Sigmoid colon (tissue), 7 donors: ENCODE measurements around the gene KLK12. TPM values are rescaled to one million over a fixed set of nuclear protein-coding genes. Genes with fewer than 3 reads are reported as not detected.

Experiments
- DNase-seq: peaks from one replicate; pipeline ENCODE4 v3.0.0-alpha.2; 2019
- H3K27ac ChIP-seq, 4 donors: fragments of 200-600 bp; sonication (generic); one replicate each; pipeline ENCODE4 v1.5.1; 2016 to 2019; ENCODE audit warnings: mild to moderate bottlenecking in 1 of 4
- H3K27me3 ChIP-seq, 3 donors: fragments of 200-600 bp; sonication (generic); one replicate each; pipeline ENCODE4 v1.5.1; 2019; ENCODE audit warnings: mild to moderate bottlenecking in 1 of 3
- H3K36me3 ChIP-seq, 4 donors: fragments of 200-600 bp; sonication (generic); one replicate each; pipeline ENCODE4 v1.5.1; 2016 to 2019
- H3K4me1 ChIP-seq, 4 donors: fragments of 200-600 bp; sonication (generic); one replicate each; pipeline ENCODE4 v1.5.1; 2017 to 2019
- H3K4me3 ChIP-seq, 4 donors: fragments of 200-600 bp; sonication (generic); one replicate each; pipeline ENCODE4 v1.5.1; 2017 to 2019; ENCODE audit warnings: mild to moderate bottlenecking in 2 of 4, moderate library complexity in 1 of 4
- H3K9me3 ChIP-seq, 4 donors: fragments of 200-600 bp in 3 of 4; sonication (generic) in 3 of 4; one replicate each; pipeline versions ENCODE4 v1.5.1 to v1.6.1; 2013 to 2019
- CTCF ChIP-seq, 4 experiments: fragments of 450-650 bp in 3 of 4; fragments of 200-600 bp in 1 of 4; IDR thresholded peaks; one replicate each; pipeline ENCODE4 v1.5.1; 2016 to 2019; ENCODE audit warnings: antibody characterized with exemption in 4 of 4, mild to moderate bottlenecking in 3 of 4, moderate library complexity in 2 of 4
- EP300 ChIP-seq, 4 donors: sonication (generic); formaldehyde crosslinking; IDR thresholded peaks; one replicate each; pipeline ENCODE4 v1.6.1; 2017; ENCODE audit warnings: antibody characterized with exemption in 4 of 4
- POLR2A ChIP-seq, 2 donors: fragments of 450-650 bp; IDR thresholded peaks; one replicate each; pipeline ENCODE4 v1.6.1; 2016; ENCODE audit warnings: antibody characterized with exemption in 2 of 2, mild to moderate bottlenecking in 2 of 2, moderate library complexity in 2 of 2
- POLR2AphosphoS5 ChIP-seq, 4 donors: sonication (generic); formaldehyde crosslinking; IDR thresholded peaks; one replicate each; pipeline ENCODE4 v1.6.1; 2017; ENCODE audit warnings: antibody characterized with exemption in 4 of 4
- WGBS, 2 donors: extraction: QIAGEN DNeasy Blood & Tissue Kit; methylation state at CpG; one replicate each; pipeline ENCODE4 v1.1.7; 2013; 5-methylcytosine and 5-hydroxymethylcytosine counted together
- intact Hi-C: fragments of 100-400 bp; cut with DNase I; formaldehyde crosslinking; loops from one replicate; pipeline ENCODE4 v1.15.1; 2023
- polyA plus RNA-seq, 3 donors: library from polyadenylated mRNA; stranded (reverse); fragments of 200-250 nt; gene quantifications; one replicate each; pipeline ENCODE4 v1.2.3, GENCODE V29; 2013
- total RNA-seq, 4 donors: library from RNA; depleted of rRNA; stranded (reverse); fragments of >200 nt; gene quantifications; one replicate each; pipeline ENCODE4 v1.1.0, GENCODE V29; 2016
- donor health status: healthy with polysubstance abuse.
- donor health status: Bipolar disorder and iron deficiency.
- donor health status: healthy.

The KLK12 gene
- total and polyA plus RNA-seq, 7 donors, result 2.6 TPM; not detected in 6

GRCh38 chr19:51081476-51081875 is 46.7 kb upstream of the KLK12 start:
- TF ChIP-seq POLR2AphosphoS5 (IDR thresholded peaks at IDR 0.05) (no peak), CTCF (IDR thresholded peaks at IDR 0.05) (no peak), EP300 (IDR thresholded peaks at IDR 0.05) (no peak), POLR2A (IDR thresholded peaks at IDR 0.05) (no peak)
- 90 to 91% methylated on average over 14 of the region's 14 CpGs for WGBS, 2 donors
- no peak overlapping the region for H3K27ac ChIP-seq
- no peaks in the 10 kb centered on the region for H3K36me3 ChIP-seq
- no peaks in the 10 kb centered on the region for H3K9me3 ChIP-seq
- H3K4me3 ChIP-seq, result no peak overlapping the region
- intact Hi-C loops, result no loop called here
- peaks cover 0 to 15% (median 0%) of the 10 kb centered on the region in 3 donors for H3K27me3 ChIP-seq
- no peak for DNase-seq
- no peaks in the 10 kb centered on the region for H3K4me1 ChIP-seq

DNA sequence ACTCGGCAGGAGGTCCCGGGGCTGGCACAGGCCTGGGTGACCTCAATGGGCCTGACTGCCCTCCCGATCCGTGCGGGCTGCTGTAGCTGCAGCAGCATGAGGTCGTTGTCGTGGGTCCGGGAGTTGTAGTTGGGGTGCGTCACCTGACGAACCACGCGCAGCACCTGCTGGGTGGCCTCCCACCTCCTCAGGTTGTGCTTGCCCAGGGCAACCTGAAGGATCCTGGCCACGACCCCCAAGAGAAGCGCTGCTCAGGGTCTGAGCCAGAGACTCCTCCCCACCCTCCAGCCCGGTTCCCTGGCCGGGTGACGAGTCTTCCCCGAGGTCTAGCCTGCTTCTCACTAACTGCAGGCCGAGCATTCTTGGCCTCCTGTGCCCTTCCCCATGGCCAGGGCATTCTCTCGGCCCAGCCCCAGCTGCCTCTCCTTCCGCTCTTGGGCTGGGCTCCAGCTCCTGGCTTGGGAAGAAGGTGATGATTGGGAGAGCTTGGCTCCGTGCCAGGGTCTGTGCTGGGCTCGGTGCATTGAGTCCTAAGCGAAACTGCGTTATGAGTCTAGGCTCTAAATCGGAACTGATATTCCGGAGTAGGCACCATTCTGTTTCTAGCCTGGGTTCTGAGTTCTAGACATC is 44.8 kb upstream of the KLK12 start:
- H3K36me3 ChIP-seq, result no peaks in the 10 kb centered on the region
- peaks cover 0 to 15% (median 0%) of the 10 kb centered on the region in 3 donors for H3K27me3 ChIP-seq
- DNase-seq, result no peak
- no peak overlapping the region for H3K27ac ChIP-seq
- intact Hi-C loops, result no loop called here
- no peak overlapping the region for H3K4me3 ChIP-seq
- H3K4me1 ChIP-seq, result no peaks in the 10 kb centered on the region
- TF ChIP-seq CTCF (IDR thresholded peaks at IDR 0.05) (no peak), EP300 (IDR thresholded peaks at IDR 0.05) (no peak), POLR2AphosphoS5 (IDR thresholded peaks at IDR 0.05) (no peak), POLR2A (IDR thresholded peaks at IDR 0.05) (no peak)
- WGBS, 2 donors, result 78 to 86% methylated on average over 27 of the region's 27 CpGs
- no peaks in the 10 kb centered on the region for H3K9me3 ChIP-seq

- H3K27ac ChIP-seq, result no peak overlapping the region
- H3K27me3 ChIP-seq, result peaks cover 0 to 15% (median 0%) of the 10 kb centered on the region in 3 donors
- TF ChIP-seq POLR2AphosphoS5 (IDR thresholded peaks at IDR 0.05) (no peak), EP300 (IDR thresholded peaks at IDR 0.05) (no peak), CTCF (IDR thresholded peaks at IDR 0.05) (no peak), POLR2A (IDR thresholded peaks at IDR 0.05) (no peak)
- H3K9me3 ChIP-seq, result peaks cover 0 to 4% (median 0%) of the 10 kb centered on the region in 4 donors
- intact Hi-C loops, result no loop called here
- no peaks in the 10 kb centered on the region for H3K36me3 ChIP-seq
- DNase-seq, result no peak
- no peak overlapping the region for H3K4me3 ChIP-seq
- 85 to 90% methylated on average over 6 of the region's 6 CpGs for WGBS, 2 donors
- no peaks in the 10 kb centered on the region for H3K4me1 ChIP-seq
Measured at GRCh38 chr19:51078731-51079130, 43.9 kb upstream of the KLK12 start.

- Histone ChIP-seq H3K4me1 (no peaks in the 10 kb centered on the region), H3K36me3 (no peaks in the 10 kb centered on the region), H3K4me3 (no peak overlapping the region), H3K27ac (no peak overlapping the region), H3K9me3 (peaks cover 0 to 8% (median 2%) of the 10 kb centered on the region in 4 donors), H3K27me3 (peaks cover 0 to 15% (median 0%) of the 10 kb centered on the region in 3 donors)
- intact Hi-C loops, result no loop called here
- TF ChIP-seq POLR2AphosphoS5 (IDR thresholded peaks at IDR 0.05) (no peak), EP300 (IDR thresholded peaks at IDR 0.05) (no peak), POLR2A (IDR thresholded peaks at IDR 0.05) (no peak), CTCF (IDR thresholded peaks at IDR 0.05) (no peak)
- WGBS, 2 donors, result 63 to 64% methylated on average over 6 of the region's 6 CpGs
- no peak for DNase-seq
Measured at GRCh38 chr19:51078104-51078503, 43.3 kb upstream of the KLK12 start.
